SIG-M5 (cell line): Measurements from ENCODE around the gene APOL1.
"Not testable (repeated sequence)": the region's sequence is repeated elsewhere in the genome, so short reads cannot be mapped to it uniquely, and the experiment has no call there.

ENCODE experiments used
- DNase-seq: peaks from one replicate; lab custom pipeline; 2025; lab: John Stamatoyannopoulos, UW

APOL1 gene, protein sequence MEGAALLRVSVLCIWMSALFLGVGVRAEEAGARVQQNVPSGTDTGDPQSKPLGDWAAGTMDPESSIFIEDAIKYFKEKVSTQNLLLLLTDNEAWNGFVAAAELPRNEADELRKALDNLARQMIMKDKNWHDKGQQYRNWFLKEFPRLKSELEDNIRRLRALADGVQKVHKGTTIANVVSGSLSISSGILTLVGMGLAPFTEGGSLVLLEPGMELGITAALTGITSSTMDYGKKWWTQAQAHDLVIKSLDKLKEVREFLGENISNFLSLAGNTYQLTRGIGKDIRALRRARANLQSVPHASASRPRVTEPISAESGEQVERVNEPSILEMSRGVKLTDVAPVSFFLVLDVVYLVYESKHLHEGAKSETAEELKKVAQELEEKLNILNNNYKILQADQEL

DNA sequence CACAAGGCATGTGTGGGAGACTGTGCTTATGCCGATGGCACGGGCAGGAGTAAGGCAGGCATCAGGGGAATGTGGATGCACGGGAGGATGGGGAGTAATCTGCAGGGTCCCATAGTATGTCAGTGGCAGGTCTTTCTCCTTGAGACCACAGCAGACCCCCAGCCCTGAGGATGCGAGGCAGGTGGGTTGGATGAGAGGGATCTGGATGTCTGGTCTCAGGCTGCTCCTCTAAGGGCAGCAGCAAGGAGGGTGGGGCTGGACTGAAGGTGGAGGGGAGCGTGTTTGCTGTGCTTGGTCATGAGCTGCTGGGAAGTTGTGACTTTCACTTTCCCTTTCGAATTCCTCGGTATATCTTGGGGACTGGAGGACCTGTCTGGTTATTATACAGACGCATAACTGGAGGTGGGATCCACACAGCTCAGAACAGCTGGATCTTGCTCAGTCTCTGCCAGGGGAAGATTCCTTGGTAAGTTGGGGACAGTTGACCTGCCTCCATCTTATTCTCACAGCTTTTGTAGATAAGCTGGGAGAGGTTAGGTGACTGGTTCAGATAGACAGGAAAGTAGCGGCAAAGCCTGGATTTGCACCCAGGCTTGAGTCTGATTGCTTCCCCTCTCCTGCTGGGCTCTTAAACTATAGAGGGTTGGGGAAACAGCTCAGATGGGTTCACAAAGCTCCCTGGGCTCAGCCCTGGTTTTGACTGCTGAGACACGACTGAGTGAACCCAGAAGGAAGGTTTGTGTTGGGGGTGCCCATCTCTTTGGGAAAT, at the start of gene APOL1:
Gene APOL1, plus strand, starts transcription at position 380 of the 769 bp plus-strand sequence. CDS start 1,823 bp downstream, outside the sequence.
- no peak for DNase-seq

DNA sequence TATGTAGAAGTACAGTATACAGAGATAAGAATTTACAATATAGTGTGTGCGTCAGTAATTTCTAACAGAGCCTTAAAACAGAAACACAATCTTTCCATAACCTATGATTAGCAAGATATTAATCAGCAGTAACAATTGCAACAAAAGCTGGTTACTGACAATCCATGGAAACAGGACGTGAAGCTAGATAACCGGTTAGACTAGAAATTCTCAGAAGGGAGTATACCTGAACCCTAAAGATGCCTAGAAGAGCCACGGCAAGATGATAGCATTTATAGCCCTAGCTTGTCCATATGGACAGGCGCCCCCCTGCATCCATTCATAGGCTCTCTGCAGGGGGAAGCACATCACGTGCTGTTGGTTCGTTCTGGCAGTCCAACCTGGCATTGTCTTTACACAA, 49.5 kb upstream of the APOL1 start:
- not testable (repeated sequence) for DNase-seq

DNA sequence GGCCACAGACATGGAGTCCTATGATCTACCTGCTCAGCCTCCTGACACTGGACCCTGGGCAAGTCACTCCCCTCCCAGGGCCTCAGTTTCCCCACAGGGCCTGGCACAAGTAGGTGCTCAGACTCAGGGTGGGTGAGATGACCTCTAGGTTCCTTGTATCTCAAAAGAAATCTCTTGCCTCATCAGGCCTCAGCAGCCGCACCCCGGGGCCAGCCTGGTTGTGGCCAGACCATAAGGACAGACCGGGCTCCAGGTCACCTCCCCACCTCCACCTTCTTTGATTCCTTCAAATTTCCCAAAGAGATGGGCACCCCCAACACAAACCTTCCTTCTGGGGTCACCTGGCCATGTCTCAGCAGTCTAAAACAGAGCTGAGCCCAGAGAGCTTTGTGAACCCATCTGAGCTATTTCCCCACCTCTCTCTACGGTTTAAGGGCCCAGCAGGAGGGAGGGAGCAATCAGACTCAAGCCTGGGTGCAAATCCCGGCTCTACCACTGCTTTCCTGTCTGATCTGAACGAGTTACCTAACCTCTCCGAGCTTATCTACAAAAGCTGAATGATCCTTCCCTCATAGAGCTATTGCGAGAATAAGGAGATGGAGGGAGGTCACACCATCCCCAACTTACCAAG, 48.8 kb upstream of the APOL1 start:
- no peak for DNase-seq

DNA sequence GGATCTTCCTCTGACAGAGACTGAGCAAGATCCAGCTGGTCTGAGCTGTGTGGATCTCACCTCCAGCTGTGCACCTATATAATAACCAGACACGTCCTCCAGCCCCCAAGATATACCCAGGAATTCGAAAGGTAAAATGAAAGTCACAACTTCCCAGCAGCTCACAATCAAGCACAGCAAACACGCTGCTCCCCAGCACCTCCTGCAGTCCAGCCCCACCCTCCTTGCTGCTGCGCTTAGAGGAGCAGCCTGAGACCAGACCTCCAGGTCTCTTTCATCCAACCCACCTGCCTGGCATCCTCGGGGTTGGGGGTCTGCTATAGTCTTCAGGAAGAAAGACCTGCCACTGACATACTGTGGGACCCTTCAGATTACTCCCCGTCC, 48.3 kb upstream of the APOL1 start:
- DNase-seq: no peak

DNA sequence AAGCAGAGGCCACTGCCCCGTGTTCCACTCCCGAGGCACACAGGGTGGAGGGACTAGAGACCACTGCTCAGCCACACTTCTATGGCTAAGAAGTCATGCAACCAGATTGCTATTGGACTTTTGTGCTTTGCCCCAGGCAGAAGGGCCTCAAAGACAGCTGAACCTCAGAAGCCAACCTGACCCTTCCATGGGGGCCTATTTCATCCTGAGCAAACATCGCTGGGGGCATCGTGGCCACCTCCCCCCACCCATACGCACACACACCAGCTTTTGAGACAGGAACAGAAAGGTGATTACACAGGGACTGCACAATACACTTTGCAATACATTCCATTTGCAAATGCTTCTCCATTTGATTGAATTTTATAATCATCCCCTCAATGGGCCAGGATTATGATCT, 47.4 kb upstream of the APOL1 start:
- not testable (repeated sequence) for DNase-seq

DNA sequence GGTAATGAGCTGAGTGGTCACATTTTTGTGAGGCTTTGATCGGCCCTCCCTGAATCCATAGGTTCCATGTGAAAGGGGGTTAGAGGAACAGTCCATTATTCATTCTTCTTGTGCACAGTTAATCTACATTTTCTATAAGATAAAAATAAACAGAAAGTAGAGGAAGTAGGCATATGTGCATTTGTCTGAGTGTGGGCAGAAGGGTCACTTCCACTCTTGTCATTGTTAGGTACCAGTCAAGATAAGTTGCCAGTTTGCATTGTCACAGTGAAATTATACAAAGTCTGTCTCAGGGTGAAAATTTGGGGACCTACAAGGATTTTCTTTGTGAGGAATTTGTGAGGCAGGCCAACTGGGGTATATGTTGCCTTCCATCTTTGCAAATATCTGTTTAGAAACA, 46.7 kb upstream of the APOL1 start:
- no peak for DNase-seq

DNA sequence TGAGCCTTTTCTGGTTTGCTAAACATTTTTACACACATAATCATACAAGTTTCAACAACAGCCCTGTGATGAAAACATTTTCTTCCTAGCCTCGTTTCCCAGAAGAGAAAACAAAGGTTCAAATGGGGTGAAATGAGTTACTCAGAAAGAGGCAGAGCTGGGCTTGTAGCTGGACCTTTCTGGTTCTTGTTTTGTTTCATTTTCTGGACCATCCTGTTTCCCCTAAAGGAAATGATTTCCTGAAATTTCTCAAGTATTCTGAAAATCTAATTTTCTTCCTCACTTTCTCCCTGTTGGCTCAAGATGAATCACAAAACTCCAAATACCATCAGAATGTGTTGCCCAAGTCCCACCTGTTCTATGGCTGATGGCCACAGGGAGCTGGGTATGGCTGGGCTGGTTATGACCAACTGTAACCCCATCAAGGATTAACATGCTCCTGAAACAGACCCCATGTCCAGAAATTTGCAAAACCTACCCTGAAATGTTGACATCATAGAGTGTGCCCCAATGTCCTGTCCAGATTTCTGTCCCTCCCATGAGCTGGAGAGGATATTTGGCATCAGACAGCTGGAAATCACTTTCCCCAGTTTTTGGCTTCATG, 44.7 kb upstream of the APOL1 start:
- DNase-seq: no peak

DNA sequence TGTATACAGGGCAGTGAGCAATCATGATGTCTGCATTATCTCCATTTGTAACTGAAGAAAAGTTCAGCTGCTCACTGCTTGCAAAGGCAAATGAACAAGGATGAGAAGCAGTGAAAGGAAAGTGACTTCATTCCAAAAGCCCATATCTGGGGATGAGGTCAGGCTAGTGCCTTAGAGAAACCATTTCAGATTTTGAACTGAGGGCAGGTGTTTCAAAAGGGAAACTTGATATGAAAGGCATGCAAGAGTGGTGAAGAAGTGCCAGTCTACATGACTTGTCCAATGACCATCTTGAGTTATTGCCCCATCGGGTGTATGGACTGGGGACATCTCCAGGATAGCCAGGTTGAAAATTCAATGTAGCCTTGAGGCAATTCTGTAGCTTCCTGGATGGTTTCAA, 44.0 kb upstream of the APOL1 start:
- DNase-seq: no peak

DNA sequence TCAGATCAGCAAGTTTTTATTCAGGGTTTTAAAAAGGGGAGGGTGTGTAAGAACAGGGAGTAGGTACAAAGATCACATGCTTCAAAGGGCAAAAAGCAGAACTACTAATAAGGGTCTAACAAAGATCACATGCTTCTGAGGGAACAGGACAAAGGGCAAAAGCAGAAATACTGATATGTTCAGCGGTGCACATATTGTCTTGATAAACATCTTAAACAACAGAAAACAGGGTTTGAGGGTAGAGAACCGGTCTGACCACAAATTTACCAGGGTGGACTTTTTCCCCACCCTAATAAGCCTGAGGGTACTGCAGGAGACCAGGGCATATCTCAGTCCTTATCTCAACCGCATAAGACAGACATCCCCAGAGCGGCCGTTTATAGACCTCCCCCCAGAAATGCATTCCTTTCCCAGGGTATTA, 43.4 kb upstream of the APOL1 start:
- DNase-seq: not testable (repeated sequence)

DNA sequence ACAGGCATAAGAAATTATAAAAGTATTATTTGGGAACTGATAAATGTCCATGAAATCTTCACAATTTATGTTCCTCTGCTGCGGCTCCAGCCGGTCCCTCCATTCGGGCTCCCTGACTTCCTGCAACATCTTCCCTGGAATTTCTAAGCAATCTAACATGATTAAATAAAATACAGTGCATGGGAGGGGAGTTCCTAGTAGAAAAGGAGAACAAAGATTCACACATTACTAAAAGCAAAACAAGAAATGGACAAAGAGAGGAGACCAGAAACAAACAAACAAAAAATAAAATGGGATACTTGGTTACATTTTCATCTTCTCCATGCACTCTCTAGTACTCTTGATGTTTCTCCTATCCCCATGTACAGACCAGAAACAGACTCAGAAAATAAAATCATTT, 42.7 kb upstream of the APOL1 start:
- no peak for DNase-seq

DNA sequence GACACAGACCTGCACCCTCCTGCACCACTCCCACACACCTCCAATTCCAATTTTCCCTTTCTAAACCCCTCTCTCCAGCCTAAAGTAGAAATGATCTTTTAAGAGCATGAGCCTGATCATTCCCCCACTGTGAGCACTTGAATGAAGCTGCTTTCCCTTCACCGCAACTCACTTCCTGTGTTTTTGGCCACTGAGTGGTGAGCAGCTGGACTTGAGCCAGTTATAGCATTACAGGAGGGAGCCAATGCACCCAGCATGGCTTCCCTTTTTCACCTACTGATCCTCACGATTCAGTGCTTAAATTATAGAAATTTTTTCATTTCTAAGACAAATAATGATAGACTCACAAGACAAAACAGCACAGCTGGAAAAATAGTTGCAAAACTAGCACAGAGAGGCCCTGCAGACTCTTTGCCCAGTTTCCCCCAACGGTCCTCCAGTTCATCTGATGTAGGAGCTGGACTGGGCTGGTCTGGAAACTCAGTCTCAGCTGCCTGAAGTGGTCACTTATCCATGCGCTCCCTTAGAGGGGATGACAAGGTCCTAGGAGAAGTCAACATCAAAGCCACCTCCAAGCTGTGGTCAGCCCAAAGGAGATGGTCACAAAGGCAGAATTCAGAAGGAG, 41.6 kb upstream of the APOL1 start:
- DNase-seq: no peak

DNA sequence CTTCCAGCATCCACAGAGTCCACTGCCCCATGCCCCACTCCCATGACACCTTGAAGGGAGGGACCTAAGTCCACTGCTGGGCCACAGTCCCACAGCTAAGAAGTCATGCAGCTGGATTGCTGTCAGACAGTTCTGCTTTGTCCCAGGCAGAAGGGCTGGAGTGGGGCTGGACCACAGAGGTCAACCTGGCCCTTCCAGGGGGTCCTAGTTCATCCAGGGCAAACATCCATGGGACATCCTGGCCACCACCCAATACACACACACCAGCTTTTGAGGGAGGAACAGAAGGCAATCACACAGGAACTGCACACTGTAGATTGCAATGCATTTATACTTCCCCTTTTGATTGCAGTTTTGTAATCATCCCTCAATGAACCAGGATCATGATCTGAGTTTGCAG, 40.0 kb upstream of the APOL1 start:
- no peak for DNase-seq

DNA sequence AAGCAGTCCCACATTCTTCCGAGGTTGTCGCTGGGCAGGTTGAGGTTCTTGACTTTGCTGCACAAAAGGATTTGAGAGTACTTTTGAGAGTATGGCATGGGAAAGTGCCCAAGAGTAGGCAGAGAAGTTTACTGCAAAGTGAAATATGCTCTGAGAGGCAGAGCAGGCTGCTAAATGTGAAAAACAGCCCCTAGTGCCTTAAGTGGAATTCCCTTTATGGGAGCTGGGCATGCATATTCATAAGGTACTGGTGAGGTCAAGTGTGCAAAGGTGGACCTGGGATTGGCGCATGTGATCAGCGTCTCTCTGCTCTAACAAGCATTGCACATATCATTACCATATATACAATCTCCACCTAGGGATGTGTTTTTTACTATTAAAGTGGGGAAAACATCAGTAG, 39.3 kb upstream of the APOL1 start:
- no peak for DNase-seq

DNA sequence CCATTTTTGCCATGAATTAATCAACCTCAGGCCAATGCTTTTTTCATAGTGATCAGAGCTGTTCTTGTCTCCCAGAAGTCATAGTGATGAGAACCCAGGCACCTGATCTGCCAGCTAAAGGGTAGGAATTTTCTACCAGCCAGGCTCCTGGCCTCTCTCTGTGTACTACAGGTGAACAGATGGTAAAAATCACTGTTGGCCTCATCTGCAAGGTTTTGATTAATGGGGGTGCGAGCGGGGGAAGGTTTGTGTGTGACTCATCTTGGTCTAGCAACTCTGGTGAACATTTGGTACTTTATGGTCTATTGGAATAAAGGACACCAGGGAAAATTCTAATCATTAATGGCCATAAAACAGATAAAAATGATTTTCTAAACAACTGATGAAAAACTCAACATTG, 37.0 kb upstream of the APOL1 start:
- DNase-seq: no peak

DNA sequence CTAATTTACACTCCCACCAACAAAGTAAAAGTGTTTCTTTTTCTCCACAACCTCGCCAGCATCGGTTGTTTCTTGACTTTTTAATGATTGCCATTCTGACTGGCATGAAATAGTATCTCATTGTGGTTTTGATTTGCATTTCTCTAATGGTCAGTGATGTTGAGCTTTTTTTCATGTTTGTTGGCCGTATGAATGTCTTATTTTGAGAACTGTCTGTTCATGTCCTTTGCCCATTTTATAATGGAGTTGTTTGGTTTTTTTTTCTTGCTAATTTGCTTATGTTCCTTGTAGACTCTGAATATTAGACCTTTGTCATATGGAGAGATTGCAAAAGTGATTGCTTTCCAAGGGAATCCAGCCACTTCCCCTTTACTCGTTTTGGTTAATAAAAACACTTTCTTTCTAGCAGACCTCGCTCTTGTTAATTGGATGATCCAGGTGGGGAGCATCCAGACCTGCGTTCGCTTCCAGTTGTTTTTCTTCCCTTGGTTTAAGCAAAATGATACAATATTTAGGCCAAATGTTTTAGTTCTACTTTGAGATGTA, 34.2 kb upstream of the APOL1 start:
- DNase-seq: no peak

DNA sequence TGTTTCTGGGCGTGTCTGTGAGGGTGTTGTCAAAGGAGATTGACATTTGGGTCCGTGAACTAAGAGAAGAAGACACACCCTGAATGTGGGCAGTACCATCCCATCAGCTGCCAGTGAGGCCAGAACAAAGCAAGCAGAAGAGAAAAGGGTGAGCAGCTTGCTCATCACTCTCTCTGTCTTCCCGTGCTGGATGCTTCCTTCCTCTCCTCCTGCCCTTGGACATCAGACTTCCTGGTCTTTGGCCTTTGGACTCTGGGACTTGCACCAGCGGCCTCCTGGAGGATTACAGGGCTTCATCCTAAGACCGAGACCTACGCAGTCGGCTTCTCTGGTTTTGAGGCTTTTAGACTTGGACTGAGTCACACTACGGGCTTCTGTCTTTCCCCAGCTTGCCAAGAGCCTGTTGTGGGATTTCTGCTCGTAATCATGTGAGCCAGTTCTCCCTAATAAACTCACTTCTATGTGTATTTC, 32.4 kb upstream of the APOL1 start:
- no peak for DNase-seq

DNA sequence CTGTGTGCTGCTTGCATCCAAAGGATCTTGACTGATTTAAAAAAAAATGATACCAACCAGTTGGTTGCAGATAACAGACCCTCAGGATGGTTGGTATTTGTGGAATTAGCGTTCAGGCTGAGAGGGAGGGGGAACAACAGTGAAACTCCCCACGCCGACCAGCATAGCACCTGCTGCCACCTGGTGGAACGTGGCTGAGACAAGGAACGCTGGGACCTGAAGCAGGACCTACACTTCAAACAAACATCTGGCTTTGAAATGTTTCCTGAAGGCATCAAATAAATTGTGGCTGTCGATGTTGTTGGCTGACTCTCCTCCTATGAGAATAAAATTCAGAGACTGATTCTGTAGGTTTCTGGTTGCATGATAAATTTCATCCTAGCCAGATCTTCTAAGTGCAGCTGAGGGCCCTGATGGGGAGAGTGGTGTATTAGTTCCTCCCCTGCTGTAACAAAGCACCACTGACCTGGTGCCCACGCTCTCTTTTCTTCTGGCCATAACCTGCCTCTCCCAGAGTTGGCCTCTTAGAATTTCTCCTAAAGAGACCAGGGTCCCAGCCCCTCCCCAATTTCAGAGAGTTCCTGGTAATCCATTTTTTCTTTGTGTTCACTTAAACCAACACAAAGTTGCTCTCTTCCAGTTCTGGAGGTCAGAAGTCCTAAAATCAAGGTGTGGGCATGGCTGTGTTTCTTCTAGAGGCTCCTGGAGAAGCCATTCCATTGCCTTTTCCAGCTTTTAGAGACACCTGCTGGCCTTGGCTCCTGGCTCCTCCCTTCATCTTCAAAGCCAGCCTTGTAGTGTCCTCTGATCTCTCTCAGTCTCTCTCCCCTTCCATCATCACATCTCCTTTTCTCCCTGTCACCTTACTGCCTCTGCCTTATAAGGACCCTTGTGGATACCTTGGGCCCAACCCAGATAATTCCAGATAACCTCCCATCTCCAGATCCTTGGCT, 30.9 kb upstream of the APOL1 start:
- no peak for DNase-seq

DNA sequence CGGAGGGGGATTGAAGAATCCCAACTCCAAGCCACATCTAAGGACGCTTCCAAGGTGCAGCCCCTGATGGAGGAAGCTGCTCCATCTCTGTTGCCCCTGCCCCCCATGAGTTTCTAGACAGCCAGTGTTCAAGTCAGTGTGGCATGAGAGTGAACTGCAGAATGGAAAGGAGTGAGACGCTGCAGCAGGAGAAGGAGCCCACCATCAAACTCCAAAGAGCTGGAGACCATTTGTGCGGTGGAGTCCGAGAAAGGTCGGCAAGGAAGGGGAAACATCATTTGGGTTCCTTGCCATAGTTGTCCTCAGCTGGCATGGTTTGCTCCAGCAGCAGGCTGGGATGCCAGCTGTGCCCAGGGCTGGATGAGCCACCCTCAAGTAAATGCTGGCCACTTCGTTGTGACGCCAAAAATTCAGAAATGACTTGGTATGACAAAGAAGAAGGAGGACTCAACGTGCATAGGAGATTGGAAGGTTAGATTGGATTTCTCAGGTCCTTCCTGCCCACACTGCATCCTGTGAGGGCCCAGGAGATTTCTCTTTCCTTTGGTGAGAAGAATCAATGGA, 30.0 kb upstream of the APOL1 start:
- DNase-seq: no peak

DNA sequence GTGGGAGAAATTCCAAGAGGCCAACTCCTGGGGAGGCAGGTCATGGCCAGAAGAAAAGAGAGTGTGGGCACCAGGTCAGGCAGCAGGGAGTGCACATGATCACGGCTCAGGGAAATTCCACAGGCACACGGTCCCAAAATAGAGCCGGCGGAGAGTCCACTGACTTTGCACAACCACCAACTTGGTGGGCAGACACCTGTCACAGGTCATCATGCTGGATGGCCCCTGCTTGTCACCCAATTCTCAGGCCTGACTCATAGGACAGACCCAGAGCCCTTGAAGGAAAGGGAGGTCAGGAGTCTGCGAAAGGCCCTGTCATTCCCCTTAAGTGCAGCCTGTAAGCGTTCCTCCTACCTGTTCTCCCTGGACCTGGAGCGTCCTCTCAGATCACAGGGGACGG, 29.4 kb upstream of the APOL1 start:
- DNase-seq: no peak

DNA sequence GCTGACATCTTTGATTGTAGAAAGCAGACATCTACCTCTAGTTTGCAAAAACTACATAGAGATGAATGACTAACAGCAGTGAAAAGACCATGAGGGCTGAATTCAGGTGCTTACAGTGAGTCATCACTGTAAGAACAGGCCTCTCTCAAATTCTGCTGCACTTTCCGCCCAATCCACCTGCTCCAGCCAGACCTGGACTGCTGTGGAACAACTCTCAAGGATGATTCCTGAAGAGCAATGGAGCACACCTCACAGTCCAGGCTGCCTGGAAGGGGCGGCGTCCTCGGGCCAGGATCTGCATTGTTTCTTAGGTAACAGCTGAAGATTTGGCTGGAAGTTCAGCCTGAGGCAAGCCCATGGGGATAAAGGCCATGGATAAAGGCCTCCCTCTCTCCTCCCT, 28.7 kb upstream of the APOL1 start:
- DNase-seq: no peak
